Lower leg skin (tissue), 4 donors: ENCODE data around the gene GIGYF1. TPM values are rescaled to one million over a fixed set of nuclear protein-coding genes. Genes with fewer than 3 reads are reported as not detected.
"Not testable (repeated sequence)": the region's sequence is repeated elsewhere in the genome, so short reads cannot be mapped to it uniquely, and the experiment has no call there.

Source experiments
- DNase-seq, 2 donors: peaks; one replicate each; pipeline ENCODE4 v3.0.0-alpha.2; 2019; ENCODE audit warnings: low spot score in 2 of 2
- H3K4me3 ChIP-seq: fragments of 200-600 bp; sonication (generic); 2 replicates; pipeline ENCODE4 v1.5.1; 2017; ENCODE audit warnings: mild to moderate bottlenecking, low read depth; ENCODE audit not compliant: poor library complexity, severe bottlenecking
- POLR2A ChIP-seq, 2 donors: fragments of 450-650 bp; IDR thresholded peaks; one replicate each; pipeline ENCODE4 v1.6.1; 2016 to 2017; ENCODE audit warnings: antibody characterized with exemption in 2 of 2, mild to moderate bottlenecking in 1 of 2, moderate library complexity in 1 of 2
- WGBS, 2 donors: methylation state at CpG; one replicate each; pipeline ENCODE4 v1.1.5; 2018; 5-methylcytosine and 5-hydroxymethylcytosine counted together
- intact Hi-C: fragments of 100-400 bp; cut with DNase I; formaldehyde crosslinking; loops from one replicate; pipeline ENCODE4 v1.15.0; 2023; ENCODE audit warnings: low total_unique reads
- total RNA-seq, 4 donors: library from RNA; depleted of rRNA; stranded (reverse); fragments of >200 nt; gene quantifications; one replicate each; pipeline ENCODE4 v1.1.0, GENCODE V29; 2016
- TF ChIP-seq, protein P1 (sequence below), 3 donors: fragments of 450-650 bp; IDR thresholded peaks; one replicate each; pipeline ENCODE4 v1.5.1; 2016; ENCODE audit warnings: antibody characterized with exemption in 3 of 3, mild to moderate bottlenecking in 3 of 3, moderate library complexity in 2 of 3

Gene GIGYF1
- total RNA-seq, 4 donors from 2014 or later, result 34.9 to 56.6 (median 40.0) TPM

DNA sequence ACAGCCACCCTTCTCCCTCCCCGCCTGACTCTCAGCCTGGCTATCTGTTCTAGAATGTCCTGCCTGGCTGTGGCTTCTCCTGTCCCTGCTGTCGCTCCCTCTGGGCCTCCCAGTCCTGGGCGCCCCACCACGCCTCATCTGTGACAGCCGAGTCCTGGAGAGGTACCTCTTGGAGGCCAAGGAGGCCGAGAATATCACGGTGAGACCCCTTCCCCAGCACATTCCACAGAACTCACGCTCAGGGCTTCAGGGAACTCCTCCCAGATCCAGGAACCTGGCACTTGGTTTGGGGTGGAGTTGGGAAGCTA is 27.4 kb upstream of the GIGYF1 start:
- 71 to 78% methylated on average over 8 of the region's 8 CpGs for WGBS, 2 donors
- no peak for DNase-seq
- H3K4me3 ChIP-seq, result no peak overlapping the region
- intact Hi-C loops, result no loop called here
- no peak for TF ChIP-seq POLR2A (IDR thresholded peaks at IDR 0.05)
- TF ChIP-seq, protein P1, sequence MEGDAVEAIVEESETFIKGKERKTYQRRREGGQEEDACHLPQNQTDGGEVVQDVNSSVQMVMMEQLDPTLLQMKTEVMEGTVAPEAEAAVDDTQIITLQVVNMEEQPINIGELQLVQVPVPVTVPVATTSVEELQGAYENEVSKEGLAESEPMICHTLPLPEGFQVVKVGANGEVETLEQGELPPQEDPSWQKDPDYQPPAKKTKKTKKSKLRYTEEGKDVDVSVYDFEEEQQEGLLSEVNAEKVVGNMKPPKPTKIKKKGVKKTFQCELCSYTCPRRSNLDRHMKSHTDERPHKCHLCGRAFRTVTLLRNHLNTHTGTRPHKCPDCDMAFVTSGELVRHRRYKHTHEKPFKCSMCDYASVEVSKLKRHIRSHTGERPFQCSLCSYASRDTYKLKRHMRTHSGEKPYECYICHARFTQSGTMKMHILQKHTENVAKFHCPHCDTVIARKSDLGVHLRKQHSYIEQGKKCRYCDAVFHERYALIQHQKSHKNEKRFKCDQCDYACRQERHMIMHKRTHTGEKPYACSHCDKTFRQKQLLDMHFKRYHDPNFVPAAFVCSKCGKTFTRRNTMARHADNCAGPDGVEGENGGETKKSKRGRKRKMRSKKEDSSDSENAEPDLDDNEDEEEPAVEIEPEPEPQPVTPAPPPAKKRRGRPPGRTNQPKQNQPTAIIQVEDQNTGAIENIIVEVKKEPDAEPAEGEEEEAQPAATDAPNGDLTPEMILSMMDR (IDR thresholded peaks at IDR 0.05), result no peak

DNA sequence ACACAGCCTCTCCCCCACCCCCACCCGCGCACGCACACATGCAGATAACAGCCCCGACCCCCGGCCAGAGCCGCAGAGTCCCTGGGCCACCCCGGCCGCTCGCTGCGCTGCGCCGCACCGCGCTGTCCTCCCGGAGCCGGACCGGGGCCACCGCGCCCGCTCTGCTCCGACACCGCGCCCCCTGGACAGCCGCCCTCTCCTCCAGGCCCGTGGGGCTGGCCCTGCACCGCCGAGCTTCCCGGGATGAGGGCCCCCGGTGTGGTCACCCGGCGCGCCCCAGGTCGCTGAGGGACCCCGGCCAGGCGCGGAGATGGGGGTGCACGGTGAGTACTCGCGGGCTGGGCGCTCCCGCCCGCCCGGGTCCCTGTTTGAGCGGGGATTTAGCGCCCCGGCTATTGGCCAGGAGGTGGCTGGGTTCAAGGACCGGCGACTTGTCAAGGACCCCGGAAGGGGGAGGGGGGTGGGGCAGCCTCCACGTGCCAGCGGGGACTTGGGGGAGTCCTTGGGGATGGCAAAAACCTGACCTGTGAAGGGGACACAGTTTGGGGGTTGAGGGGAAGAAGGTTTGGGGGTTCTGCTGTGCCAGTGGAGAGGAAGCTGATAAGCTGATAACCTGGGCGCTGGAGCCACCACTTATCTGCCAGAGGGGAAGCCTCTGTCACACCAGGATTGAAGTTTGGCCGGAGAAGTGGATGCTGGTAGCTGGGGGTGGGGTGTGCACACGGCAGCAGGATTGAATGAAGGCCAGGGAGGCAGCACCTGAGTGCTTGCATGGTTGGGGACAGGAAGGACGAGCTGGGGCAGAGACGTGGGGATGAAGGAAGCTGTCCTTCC is 26.8 kb upstream of the GIGYF1 start:
- no peak for TF ChIP-seq POLR2A (IDR thresholded peaks at IDR 0.05)
- TF ChIP-seq, protein P1 (IDR thresholded peaks at IDR 0.05), result no peak
- intact Hi-C loops, result no loop called here
- H3K4me3 ChIP-seq, result no peak overlapping the region
- DNase-seq, result no peak
- 8 to 10% methylated on average over 23 to 30 of the region's 56 CpGs for WGBS, 2 donors

DNA sequence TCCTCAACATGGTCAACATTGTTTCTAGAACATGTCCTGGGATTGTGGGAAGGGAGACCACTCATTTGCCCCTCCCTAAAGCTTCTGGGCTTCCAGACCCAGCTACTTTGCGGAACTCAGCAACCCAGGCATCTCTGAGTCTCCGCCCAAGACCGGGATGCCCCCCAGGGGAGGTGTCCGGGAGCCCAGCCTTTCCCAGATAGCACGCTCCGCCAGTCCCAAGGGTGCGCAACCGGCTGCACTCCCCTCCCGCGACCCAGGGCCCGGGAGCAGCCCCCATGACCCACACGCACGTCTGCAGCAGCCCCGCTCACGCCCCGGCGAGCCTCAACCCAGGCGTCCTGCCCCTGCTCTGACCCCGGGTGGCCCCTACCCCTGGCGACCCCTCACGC is 26.2 kb upstream of the GIGYF1 start, which contains the start of gene EPO:
EPO (plus strand) TSS at position 190 of the 392 bp plus-strand sequence. CDS start 513 bp downstream, outside the sequence.
- TF ChIP-seq, protein P1 (IDR thresholded peaks at IDR 0.05), result no peak
- no peak for DNase-seq
- intact Hi-C loops, result no loop called here
- 3 to 4% methylated on average over 10 to 19 of the region's 21 CpGs for WGBS, 2 donors
- no peak within 1 kb of the TSS for H3K4me3 ChIP-seq

DNA sequence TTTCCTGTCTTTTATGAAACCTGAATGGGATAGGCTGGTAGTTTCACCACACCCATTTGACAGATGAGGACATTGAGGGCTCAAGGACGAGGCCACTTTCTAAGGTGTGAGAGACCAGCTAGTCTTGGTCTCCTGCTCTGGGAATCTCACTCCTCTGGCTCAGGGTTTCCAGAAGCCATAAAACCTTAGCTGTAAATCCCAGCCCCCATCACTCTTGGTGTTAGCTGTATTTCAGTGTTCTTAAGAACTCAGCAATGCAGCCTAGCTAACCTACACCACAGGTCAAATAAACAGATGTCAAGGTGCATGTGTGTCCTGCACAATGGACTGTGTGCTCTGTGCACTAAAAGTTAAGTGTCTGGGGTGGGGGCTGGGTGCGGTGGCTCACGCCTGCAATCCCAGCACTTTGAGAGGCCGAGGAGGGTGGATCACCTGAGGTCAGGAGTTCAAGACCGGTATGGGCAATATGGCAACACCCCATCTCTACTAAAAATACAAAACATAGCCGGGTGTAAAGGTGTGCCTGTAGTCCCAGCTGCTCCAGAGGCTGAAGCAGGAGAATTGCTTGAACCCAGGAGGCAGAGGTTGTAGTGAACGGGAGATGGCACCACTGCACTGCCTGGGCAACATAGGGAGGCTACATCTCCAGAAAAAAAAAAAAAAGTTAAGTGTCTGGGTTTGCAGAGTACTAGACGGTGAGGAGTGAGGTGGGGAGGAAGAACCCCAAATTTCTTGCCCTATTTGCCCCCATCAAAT is 25.7 kb upstream of the GIGYF1 start:
- TF ChIP-seq, protein P1 (IDR thresholded peaks at IDR 0.05), result no peak
- no peak for TF ChIP-seq POLR2A (IDR thresholded peaks at IDR 0.05)
- DNase-seq, result no peak
- H3K4me3 ChIP-seq, result no peak overlapping the region
- 44 to 46% methylated on average over 8 of the region's 8 CpGs for WGBS, 2 donors
- intact Hi-C loops, result no loop called here

DNA sequence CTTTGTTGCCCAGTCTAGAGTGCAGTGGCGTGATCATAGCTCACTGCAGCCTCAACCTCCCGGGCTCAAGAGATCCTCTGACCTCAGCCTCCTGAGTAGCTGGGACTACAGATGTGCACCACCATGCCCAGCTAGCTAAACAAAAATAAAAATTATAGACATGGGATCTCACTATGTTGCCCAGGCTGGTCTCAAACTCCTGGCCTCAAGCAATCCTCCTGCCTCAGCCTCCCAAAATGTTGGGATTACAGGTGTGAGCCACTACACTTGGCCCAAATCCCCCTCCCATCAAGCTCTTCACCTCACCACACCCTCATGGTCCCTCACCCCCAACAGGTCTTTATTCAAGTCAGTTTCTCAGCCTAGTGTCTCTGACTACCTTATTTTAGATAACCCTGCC is 23.0 kb upstream of the GIGYF1 start:
- intact Hi-C loops, H3K4me3 ChIP-seq, DNase-seq: not testable (repeated sequence)
- WGBS, 2 donors, result 97 to 100% methylated on average over 2 of the region's 2 CpGs

DNA sequence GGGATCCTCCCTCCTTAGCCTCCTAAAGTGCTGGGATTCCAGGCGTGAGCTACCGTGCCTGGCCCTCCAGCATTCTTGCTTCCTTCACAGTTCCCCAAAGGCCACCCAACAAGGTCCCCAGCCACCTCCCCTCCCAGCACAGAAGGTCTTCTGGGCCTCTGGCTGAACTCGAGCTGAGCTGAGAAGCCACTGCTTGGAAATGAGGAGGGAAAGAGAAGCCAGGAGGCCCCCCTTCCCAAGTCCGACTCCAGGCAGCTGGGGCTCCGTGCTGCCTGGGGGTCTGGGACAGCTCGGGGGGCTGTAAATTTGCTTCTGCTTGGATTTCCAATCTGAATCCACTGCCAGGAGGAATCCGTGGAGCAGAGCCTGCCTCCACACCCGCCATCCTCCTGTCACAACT is 20.7 kb upstream of the GIGYF1 start:
- WGBS, 2 donors, result 66 to 74% methylated on average over 8 of the region's 8 CpGs
- intact Hi-C loops, result no loop called here
- H3K4me3 ChIP-seq, result no peak overlapping the region
- TF ChIP-seq, protein P1 (IDR thresholded peaks at IDR 0.05), result no peak
- no peak for TF ChIP-seq POLR2A (IDR thresholded peaks at IDR 0.05)
- no peak for DNase-seq
